ENCODE measurements around the gene CHCHD3.

CHCHD3 gene

GRCh38 chr7:132856416-132856815 is 225.5 kb downstream of the CHCHD3 start:
- no peak for DNase-seq

DNA sequence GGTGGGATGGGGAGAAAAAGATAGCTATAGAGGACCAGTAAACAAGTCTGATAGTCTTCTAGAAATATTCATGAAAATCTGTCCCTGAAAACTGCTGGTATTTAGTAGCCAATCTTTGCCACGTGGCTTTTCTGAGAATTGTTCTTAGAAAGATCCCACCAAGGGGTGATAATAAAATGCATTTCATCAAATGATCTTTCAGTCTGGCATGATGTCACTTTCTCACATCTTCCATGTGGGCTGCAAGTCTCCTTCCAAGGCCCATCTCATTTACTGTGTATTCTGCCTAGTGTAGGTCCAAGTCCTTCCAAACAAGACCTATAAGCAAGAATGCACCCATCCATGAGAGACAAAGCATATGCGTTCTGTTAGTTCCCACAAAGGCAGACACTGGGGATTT is 226.0 kb downstream of the CHCHD3 start:
- DNase-seq = no peak

- no peak for DNase-seq
These were observed 227.7 kb downstream of the CHCHD3 start for GRCh38 chr7:132854238-132854637.

DNA sequence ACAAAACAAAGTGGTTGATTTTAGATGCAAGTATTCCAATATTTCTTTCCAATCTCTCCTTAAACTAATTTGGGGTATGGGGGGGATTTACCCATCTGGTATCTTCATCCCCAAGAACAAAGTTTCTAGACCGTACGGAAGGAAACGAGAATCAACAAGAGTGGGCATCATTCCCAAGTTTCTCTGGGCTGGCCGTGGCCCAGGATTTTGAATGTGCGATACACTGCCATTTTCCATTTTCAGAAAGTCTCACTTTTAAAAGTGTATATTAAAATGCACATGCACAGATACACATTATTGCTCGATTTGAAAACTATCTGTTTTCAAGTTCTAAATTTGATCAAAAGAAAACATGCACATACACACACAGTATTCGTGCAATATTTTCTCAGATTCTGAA is 234.5 kb downstream of the CHCHD3 start:
- DNase-seq = no peak

DNA sequence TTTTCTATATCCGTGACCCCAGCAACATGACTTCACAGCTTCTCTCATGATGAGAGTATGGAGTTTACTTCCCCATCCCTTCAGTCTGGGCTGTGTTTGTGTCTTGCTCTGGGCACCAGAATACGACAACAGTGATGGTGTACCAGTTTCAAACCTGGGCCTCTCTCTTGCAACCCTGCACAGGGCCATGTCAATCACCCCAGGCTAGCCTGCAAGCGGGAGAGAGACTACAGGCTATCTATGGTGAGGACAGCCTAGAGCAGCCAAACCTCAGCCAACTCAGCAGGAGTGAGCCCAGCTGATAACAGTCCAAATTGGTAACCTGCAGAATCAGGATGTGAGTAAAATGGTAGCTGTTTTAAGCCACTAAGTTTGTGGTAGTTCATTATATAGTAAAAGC is 235.8 kb downstream of the CHCHD3 start:
- no peak for DNase-seq

DNA sequence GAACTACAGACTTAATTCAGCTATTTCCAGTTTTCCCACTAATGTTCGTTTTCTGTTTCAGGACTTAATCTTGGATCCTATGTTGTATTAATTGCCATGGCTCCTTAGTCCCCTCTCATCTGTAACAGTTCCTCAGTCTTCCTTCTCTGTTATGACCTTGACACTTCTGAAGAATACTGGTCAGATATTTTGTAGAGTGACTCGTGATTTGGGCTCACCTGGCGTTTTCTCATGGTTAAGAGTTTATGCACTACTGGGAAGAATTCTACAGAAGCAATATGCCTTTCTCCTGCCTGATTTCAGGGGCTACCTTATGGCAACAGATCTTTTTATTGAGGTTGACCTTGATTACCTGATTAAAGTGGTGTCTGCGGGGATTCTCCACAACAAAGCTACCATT is 239.4 kb downstream of the CHCHD3 start:
- DNase-seq = no peak

GRCh38 chr7:132840199-132840598 is 241.7 kb downstream of the CHCHD3 start:
- no peak for DNase-seq

- DNase-seq = no peak
These were observed 243.6 kb downstream of the CHCHD3 start for GRCh38 chr7:132838313-132838712.

DNA sequence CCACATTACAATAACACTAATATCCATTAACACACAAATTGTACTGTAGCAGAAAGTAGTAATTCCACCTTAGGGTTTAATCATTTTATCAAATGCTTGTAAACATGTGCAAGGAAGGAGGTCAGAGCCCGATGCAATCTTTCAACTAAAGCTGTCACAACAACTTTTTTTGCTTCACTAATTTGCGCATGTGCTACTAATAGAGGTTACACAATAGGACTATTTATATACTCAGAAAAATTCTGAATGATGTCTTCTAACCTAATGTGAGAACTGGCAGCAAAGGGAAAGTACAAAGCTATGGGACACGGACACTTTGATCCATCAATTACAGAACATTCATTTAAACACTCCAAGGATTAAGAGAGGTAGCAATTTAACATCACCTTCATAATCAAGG is 244.4 kb downstream of the CHCHD3 start:
- DNase-seq = no peak

- no peak for DNase-seq
These were observed 245.1 kb downstream of the CHCHD3 start for GRCh38 chr7:132836746-132837145.

- DNase-seq = no peak
These were observed 250.9 kb downstream of the CHCHD3 start for GRCh38 chr7:132830941-132831340.

- DNase-seq = no peak
These were observed 253.4 kb downstream of the CHCHD3 start for GRCh38 chr7:132828502-132828901.

DNA sequence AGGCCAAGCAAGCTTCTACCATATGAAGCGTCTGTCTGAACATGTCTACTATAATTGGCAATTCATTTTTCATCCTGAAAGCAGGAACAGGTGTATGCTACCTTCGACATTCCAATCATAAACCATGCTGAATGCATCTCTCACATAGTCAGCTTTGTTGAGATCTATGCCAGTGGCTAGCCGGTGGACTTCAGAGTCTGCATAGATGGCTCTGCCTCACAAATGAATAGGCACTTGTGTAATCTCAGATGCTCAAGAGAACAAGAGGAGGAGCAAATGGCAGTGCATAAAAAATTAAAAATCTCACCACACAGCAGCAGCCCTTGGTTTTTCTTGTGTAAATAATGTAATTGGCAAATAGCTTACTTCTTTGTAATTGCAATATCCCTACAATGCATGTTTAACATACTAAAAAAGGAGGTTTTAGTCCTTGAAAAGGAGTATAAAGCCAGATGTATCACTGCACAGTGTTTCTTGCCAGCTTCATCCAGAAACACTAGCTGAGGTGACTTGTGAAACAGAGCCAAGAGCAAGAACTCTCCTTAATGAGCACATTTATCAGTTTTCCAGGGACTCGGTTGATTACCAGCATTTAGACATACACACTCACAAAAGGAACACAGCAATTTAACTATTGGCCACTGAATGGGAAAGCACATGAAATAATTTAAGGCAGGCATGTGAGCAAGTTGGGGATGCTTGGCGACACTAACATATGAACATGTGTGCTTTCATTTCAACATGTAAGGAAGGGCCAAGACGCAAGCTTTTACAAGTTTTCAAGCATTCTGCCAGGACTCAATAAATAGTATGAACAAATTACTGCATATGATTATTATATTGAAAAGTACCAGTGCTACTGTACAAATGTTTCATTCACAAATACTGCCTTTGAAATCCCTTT is 255.7 kb downstream of the CHCHD3 start:
- DNase-seq = no peak

- no peak for DNase-seq
These were observed 256.7 kb downstream of the CHCHD3 start for GRCh38 chr7:132825222-132825621.

GRCh38 chr7:132819648-132820047 is 262.2 kb downstream of the CHCHD3 start:
- no peak for DNase-seq

GRCh38 chr7:132817949-132818348 is 263.9 kb downstream of the CHCHD3 start:
- no peak for DNase-seq

- no peak for DNase-seq
These were observed 266.1 kb downstream of the CHCHD3 start for GRCh38 chr7:132815696-132816311.

DNA sequence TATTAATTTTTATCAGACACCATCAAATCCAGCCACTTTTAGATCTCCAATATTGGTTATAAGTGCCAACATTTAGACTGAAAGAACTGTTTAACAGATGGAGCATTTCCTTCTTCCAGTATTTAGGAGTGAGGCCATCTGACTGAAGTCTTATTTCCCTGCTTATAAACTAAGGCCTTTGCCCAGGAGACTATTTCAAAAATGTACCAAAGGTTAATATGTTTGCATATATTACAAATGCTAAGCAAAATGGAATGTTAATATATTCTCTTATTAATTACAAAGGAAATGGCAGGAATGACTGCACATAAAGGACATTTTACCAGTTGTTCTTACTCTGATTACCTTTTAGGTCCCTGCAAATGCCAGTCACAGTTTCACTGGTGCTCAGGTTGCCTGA is 266.8 kb downstream of the CHCHD3 start:
- no peak for DNase-seq

GRCh38 chr7:132810561-132810960 is 271.3 kb downstream of the CHCHD3 start:
- no peak for DNase-seq

GRCh38 chr7:132806834-132807233 is 275.1 kb downstream of the CHCHD3 start:
- no peak for DNase-seq

DNA sequence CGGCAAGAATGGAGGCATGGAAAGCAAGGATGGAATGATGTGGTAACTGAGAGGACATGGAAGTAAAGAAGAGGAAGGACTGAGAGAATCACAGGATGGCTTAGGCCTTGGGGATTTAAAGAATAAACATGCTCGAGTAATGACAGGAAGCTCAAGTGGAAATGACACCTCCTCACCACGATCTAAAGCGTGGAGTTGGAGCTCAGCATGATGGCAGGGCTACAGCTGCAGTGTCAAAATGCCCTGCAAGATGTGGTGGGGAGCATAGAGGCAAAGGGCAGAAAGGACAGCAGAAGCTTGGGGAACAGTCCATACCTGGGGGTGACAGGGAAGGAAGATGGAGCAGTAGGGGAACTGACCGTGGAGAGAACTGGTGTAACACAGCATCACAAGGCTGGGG is 276.1 kb downstream of the CHCHD3 start:
- DNase-seq = no peak

DNA sequence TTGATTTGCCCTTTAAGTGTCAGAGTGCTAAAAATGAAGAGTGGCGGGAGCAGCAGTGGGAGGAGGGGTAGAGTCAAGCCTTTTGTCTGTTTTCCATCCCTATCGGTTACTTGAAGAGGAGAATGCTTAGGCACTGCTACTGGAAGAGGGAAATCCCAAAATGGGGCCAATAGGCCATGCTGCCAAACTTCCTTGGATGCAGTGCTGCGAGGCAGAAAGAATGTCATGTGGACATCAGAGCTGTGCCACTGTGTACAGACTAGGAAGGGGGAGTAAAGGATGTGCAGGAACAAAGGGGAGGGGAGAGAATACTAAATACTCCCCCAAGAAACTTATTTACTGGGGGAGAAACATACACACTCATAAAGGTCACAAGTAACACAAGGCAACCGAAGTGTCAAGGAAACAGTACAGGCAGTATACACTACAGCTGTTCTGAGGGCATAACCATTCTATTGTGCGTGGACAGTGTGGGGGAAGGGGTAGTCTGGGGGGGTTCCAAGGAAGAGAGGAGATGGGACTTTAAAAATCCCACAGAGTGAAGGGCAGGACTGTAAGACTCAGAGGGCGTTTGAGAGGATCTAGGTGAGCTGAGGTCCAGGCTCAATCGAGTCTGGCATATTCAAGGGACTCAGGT is 276.9 kb downstream of the CHCHD3 start:
- DNase-seq = no peak

DNA sequence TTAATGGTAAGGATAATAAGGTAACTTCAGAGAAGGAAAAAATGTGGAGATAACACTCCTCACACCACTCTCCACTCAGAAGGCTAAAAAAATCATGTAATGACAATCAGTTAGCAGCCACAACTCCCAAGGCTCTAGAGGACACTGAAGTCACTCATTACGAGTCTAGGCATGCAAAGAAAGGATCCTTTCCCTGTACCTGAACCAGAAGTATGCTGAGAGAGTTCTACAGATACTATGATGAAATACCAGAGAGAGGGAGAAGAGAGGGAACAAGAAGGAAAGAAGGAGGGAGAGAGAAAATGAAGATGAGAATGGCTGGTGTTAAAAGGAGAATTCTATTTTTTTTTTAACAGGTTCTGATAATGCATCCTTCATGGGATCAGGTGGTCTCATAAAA is 281.4 kb downstream of the CHCHD3 start:
- DNase-seq = no peak

DNA sequence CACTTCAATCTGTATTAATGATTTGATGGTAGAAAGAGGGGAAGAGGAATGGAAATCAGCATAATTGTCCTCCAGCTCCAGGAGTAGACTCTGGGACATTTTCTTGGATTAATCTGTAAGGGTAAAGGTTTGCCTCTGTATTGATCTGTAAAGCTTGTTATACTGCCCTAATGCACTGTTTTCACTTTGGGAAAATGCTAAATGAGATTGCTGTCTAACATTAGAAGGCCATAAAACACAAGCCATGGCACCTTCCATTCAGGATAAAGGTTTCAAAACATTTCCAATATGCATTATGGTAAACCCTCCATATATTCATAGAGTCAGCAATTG is 282.8 kb downstream of the CHCHD3 start:
- DNase-seq = no peak
